ENCODE measurements around the gene CPE. TPM values are rescaled to one million over a fixed set of nuclear protein-coding genes. Genes with fewer than 3 reads are reported as not detected.

Gene CPE
- total RNA-seq, 1 donor: 79.4 TPM

DNA sequence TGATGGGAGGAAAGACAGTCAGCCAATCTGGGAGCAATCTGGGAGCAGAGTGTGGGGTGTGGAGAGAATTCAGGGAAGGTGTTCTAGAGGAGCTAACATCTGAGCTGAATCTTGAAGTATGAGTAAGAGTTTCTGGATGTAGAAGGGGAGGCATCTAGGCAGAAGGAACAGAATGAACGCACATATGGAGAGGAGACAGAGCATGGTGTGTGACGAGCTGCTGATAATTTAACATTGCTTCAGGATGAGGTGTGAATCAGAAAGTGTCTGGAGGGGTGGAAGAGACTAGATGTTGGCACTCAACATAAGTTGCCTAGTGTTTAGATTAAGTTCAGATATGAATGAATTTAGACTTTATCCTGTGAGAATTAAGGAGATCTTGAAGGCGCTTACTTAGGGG, 58.9 kb downstream of the CPE start:
- DNase-seq (ENCODE audit: low read depth): no peak
- no peak overlapping the region for H3K4me3 ChIP-seq (ENCODE audit: low read depth, low read length)
- TF ChIP-seq, protein P1, sequence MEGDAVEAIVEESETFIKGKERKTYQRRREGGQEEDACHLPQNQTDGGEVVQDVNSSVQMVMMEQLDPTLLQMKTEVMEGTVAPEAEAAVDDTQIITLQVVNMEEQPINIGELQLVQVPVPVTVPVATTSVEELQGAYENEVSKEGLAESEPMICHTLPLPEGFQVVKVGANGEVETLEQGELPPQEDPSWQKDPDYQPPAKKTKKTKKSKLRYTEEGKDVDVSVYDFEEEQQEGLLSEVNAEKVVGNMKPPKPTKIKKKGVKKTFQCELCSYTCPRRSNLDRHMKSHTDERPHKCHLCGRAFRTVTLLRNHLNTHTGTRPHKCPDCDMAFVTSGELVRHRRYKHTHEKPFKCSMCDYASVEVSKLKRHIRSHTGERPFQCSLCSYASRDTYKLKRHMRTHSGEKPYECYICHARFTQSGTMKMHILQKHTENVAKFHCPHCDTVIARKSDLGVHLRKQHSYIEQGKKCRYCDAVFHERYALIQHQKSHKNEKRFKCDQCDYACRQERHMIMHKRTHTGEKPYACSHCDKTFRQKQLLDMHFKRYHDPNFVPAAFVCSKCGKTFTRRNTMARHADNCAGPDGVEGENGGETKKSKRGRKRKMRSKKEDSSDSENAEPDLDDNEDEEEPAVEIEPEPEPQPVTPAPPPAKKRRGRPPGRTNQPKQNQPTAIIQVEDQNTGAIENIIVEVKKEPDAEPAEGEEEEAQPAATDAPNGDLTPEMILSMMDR (IDR thresholded peaks at IDR 0.05; ENCODE audit: insufficient read depth, low read length): no peak

DNA sequence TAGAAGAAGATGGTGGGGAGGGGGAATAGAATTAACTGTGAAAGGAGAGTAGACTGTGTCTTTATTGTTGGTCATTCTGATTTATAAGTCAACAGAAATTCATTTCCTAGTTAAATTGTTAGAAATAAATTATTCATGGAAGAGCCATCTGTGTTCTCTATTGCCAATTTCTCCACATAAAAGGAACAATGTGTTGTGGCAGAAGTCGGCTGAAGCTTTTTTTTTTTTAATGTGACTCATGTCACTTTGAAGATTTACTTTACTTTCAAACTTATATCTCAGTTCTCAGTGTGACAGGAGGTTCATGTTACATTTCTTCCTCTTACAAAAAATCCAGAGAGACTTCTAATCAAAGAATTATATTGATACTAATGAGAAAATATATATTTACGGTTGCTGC, 60.5 kb downstream of the CPE start:
- TF ChIP-seq, protein P1 (IDR thresholded peaks at IDR 0.05; ENCODE audit: insufficient read depth, low read length): no peak
- no peak for DNase-seq (ENCODE audit: low read depth)
- no peak overlapping the region for H3K4me3 ChIP-seq (ENCODE audit: low read depth, low read length)

DNA sequence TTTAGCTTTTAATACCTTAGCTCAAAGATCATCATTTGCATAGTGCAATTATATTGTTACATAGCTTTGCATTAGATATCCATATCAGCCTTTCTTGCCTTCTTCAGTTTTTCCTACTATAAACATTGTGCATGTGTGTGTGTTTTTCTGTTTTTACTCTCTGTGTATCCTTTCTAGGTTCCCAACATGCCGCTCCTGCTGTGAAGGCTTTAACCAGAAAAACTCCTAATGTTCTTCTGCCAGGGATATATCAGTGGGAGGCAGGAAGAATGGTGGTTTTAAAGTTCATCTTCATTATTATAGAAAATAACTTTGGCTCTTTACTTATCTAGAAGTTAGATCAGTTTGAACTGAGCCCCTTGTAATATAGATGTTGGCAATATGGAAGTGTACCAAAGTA, 61.2 kb downstream of the CPE start:
- H3K4me3 ChIP-seq (ENCODE audit: low read depth, low read length): no peak overlapping the region
- TF ChIP-seq, protein P1 (IDR thresholded peaks at IDR 0.05; ENCODE audit: insufficient read depth, low read length): no peak
- no peak for DNase-seq (ENCODE audit: low read depth)

DNA sequence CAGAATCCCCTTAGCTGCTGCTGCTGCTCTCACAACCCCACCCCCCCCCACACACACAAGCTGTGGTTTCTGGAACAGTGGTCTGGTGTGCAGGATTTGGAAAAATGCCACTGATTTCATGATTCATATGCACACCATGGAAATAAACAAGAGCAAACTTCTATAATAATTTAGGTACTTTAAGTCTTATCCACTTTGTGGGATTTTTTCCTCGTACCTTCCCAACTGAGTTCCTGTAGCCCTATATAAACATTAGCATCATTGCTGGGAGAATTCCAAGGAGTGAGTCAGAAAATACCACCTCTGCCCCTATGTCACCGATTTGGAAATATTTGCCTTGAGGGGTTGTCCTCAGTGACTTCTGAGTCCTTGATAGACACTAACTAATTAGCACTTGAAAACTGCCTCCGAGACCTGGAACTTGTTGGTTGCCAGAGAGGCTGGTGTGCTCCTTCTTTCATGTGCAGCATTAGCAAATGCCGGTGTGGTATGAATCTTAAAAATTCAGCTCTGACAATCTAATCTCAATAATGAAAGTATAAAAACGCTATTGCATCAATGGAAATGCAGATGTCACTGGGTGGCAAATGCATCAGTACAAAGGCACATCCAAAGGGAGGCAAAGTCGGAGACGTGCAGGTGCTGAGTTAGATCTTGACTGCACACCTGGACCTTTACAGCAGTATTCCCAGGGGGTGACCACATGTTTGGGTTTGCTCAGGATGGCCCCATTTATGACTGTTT, 61.8 kb downstream of the CPE start:
- TF ChIP-seq, protein P1 (IDR thresholded peaks at IDR 0.05; ENCODE audit: insufficient read depth, low read length): no peak
- H3K4me3 ChIP-seq (ENCODE audit: low read depth, low read length): no peak overlapping the region
- peak; percentile 80 for DNase-seq (ENCODE audit: low read depth)

DNA sequence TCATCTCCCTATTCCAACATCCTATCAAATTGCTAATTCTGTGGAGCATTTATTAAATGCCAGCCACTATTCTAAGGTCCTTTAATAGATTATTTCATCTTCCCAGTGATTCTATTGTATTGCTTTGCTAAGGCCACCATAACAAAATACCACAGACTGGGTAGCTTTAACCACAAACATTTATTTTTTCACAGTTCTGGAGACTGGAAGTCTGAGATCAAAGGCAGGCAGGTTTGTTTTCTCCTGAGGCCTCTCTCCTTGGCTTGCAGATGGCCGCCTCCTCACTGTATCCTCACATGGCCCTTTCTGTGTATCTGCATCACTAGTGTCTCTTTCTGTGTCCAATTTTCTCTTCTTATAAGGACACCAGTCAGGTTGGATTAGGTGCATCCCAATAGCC, 64.5 kb downstream of the CPE start:
- TF ChIP-seq, protein P1 (IDR thresholded peaks at IDR 0.05; ENCODE audit: insufficient read depth, low read length): no peak
- no peak overlapping the region for H3K4me3 ChIP-seq (ENCODE audit: low read depth, low read length)
- DNase-seq (ENCODE audit: low read depth): no peak

DNA sequence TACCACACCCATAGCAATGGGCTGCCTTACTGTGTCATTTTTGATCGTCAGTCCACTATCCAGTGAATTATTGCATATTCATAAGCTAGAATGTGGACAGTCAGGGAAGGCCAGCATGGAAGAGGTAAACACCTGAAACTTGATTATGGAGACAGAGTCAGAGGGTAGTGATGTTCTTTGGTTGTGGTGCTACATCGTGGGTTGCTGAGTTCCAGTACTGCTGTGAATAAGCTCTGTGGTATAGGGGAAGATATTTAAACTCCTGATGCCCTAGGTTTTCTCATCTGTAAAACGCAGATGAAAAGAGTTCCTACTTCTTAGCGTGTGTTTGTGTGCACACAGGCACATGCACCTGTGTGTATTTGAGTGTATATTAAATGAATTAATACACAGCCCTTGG, 69.9 kb downstream of the CPE start:
- DNase-seq (ENCODE audit: low read depth): no peak
- TF ChIP-seq, protein P1 (IDR thresholded peaks at IDR 0.05; ENCODE audit: insufficient read depth, low read length): no peak
- no peak overlapping the region for H3K4me3 ChIP-seq (ENCODE audit: low read depth, low read length)

DNA sequence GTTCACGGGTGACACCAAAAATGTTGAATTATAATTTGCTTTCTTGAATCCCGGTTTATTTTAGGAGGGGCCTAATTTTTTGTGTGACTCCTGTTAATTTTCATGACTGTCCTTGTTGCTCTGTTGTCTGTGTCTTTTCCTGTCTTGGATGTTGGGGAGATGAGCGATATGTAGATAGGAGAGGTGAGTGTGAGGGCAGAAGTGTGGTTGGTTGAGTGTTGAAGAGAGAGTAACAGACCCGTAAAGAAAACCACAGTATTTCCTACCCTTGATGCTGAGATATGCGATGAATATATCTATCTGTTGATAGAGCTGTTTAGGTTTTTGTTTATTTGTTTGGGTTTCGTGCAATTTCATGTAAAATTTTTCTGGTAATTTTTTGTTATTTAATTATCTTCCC, 70.5 kb downstream of the CPE start:
- no peak overlapping the region for H3K4me3 ChIP-seq (ENCODE audit: low read depth, low read length)
- TF ChIP-seq, protein P1 (IDR thresholded peaks at IDR 0.05; ENCODE audit: insufficient read depth, low read length): no peak
- DNase-seq (ENCODE audit: low read depth): no peak

All from fibroblast of the aortic adventitia (primary cell).